ENCODE measurements around the gene APP.

Gene APP

DNA sequence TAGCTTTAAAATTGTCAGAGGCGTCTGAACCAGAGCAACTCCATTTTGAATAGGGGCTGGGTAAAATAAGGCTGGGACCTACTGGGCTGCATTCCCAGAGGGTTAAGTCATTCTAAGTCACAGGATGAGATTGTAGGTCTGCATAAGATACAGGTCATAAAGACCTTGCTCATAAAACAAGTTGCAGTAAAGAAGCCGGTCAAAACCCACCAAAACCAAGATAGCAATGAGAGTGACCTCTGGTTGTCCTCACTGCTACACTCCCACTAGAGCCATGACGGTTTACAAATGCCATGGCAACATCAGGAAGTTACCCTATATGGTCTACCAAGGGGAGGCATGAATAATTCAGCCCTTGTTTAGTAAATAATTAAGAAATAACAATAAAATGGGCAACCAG lies 292.2 kb downstream of the APP start:
- DNase-seq (ENCODE audit: low spot score) = no peak

DNA sequence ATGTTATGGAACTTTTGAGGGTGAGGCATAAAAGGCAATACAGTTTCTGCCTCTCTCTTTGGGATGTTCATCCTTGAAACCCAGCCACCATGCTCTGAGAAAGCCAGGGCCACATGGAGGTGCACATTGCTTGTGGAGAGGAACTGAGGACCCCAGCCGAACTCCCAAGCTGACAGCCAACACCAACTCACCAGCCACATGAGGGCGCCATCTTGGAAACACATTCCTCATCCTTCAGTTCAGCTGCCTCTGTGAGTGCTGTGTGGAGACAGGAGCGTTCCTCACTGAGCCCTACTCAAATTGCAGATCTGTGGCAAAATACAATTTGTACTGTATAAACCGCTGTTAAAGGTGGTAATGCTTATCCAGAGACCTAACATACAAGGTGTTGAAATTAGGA lies 298.3 kb downstream of the APP start:
- no peak for DNase-seq (ENCODE audit: low spot score)

DNA sequence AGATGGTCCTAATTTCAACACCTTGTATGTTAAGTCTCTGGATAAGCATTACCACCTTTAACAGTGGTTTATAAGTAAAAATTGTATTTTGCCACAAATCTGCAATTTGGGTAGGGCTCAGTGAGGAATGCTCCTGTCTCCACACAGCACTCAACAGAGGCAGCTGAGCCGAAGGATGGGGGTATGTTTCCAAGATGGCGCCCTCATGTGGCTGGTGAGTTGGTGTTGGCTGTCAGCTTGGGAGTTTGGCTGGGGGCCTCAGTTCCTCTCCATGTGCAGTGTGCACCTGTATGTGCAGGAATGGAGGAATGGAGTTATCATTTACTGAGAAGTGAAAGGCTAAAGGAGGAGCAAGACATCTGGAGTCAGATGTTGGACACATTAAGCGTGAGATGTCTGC lies 299.0 kb downstream of the APP start:
- no peak for DNase-seq (ENCODE audit: low spot score)

DNA sequence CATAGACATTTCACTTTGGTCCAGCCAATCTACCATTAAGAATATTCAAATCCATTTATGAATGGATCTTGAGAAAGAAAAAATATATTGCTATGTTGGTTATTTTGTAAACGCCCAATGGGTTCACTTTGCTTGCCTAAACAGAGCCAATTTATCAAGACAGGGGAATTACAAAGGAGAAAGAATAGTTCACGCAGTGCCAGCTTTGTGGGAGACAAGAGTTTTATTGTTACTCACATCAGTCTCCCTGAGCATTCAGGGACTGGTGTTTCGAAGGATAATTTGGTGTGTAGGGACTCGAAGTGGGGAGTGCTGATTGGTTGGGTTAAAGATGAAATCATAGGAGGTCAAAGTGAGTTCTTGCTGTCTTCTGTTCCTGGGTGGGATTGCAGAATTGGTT lies 300.5 kb downstream of the APP start:
- no peak for DNase-seq (ENCODE audit: low spot score)

DNA sequence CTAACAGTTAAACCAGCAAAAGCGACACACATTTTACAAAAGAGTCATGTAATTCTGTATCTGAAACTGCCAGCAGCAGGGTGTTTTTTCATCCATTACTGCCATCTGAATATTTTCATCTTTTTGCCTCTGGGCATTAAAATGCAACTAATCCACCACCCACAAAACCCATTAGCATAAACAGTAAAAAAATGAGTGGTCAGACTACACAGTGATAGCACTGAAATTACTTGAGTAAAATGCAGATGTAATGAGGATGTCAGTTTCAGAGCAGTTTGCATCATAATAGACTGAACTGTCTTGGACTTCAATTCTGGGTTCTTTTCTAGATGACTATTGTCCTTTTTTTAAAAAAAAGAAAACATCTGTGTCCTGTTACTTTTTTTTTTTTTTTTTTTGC lies 303.5 kb downstream of the APP start:
- DNase-seq (ENCODE audit: low spot score) = no peak

DNA sequence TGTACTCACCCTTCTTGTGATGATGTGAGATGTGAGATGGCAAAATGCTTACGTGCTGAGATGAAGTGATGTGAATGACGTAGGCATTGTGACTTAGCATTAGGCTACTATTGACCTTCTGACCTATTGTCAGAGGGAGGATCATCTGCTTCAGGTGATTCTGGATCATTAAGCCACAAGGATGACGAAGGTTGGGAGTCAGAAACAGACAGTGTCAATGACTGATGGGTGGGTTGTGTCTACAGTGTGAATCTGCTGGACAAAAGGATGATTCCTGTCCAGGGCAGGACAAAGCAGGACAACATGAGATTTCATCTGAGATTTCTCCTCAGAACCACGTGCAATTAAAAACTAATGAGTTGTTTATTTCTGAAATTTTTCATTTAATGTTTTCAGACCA lies 306.8 kb downstream of the APP start:
- DNase-seq (ENCODE audit: low spot score) = no peak

DNA sequence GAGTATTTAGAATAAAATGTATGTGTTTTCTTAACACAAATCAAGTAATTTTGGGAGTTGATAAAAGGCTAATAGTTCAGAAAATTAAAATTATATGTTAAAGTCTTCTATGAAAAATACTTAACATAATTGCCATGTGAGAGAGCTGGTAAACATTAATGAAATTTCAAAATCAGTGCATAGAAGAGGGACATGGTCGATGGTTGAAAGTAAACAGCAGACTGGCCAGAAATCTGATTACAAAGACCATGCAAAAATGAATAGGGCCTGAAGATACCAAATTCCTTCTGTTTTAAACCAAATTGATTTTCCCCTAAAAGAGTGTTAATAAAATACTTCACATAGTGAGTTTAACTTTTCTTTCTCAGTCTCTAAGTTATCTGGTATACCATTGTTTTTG lies 307.5 kb downstream of the APP start:
- DNase-seq (ENCODE audit: low spot score) = no peak

DNA sequence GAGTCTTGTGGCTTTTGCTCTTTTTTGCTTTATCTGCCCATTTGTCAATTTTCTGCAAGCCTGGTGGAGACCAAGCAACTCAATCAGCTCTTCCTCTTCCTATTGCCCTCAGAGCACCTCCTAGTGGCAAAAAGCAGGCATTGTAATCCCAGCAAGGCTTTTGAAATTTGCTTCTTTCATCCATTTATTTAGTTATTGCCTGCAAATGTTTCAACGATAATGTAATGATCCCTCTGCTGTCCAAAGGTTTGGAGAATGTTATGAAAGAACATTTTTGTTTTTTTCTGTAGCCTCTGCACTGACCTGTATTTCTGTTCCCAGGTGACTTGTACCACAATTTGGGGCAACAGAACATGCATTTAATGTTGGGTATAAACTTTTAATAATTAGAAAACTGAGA lies 308.0 kb downstream of the APP start:
- peak; percentile 15 for DNase-seq (ENCODE audit: low spot score)

DNA sequence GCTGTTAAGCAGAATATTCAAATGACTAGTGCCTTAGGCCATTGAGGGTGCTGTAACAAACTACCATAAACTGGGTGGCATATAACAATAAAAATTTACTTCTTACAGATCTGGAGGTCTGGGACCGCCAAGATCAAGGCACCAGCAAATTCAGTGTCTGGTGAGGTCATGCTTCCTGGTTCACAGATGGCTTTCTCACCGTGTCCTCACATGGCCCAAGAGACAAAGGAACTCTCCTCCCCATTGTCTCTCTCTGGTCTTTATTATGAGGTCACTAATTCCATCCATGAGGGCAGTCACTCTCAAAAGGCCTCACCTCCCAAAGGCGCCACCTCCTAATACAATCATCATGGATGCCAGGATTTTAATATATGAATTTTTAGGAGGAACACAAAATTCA lies 308.5 kb downstream of the APP start:
- DNase-seq (ENCODE audit: low spot score) = no peak

DNA sequence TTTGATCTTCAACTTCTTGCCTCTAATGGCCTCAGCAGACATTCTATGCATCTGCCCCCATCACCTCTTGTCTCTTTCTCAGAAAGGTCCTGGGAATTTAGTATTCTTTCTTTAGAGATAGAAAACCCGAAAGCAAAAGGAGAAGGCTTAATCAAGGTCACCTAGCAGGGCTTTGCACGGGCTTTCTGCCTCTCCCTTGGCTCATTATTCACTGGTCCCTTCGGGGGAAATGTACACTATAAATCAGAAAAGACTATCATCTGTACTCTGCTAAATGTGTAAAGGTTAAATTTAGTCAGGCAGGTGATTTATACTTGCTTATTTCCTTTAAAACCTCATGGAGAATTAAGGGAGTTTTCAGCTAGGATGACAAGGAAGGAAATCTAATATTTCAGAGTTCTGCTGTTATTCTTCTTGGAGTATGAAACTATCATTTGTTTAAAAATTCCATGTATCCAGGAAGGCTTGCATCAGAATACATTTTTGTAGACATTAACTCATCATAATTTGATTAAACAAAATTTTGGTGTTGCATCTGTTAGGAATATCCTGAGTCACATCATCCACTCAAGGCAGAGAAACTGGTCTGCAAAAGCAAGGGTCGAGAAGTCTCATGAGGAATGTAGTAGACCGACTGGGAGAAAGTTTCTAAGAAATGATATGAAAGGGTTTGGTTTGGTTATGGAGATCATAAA lies 311.2 kb downstream of the APP start:
- DNase-seq (ENCODE audit: low spot score) = no peak

DNA sequence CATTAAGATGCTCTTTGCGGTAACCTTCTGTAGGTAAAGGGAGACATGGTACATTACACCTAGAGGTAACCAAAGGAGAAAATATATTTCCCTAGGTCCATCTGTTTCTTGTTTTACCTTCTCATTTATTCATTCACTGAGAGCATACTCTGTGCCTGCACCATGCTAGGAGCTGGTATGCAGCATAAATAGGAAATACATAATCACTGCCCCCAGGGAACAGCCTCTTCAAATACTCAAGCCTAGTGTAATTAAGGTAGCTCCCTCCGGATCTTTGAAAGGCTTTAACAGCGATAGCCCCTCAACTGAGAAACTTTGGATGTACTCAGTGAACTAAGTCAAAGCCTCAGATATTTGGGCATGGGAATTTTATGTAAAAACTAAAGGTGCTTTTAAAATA lies 312.2 kb downstream of the APP start:
- DNase-seq (ENCODE audit: low spot score) = no peak

DNA sequence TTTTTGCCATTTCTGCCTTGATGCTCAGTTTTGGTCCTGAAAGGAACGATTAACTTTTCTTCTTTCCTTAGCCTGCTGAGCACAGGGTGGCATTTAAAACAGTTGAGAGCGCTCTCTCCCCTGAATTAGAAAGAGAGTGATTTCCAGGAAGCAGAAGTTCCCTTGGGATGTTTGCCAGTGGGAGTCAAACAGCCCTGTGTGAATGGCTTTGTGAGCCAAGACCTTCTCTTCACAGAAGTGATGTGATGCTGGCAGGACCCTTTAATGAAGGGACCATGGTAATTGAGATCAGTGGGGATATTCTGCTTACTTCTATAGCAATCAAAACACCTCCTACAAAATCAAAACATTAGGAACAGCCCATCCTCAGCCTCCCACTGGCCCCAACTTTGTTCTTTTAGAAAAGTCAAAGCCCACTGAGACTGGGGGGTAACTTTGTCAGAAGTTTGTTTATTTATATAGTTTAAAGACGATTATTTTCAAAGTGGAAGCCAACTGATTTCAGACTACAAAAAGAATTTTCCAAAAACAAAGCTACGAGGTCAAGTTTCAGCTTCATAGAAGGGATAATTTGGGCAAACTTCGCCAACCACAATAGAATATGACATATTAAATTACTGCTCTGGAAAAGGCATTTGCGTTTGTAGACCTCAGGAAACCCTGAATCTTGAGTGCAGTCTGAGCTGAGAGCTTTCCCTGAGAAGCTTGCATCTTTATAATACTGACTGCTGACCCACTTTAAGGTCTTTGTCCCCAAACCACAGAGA lies 313.1 kb downstream of the APP start:
- no peak for DNase-seq (ENCODE audit: low spot score)

DNA sequence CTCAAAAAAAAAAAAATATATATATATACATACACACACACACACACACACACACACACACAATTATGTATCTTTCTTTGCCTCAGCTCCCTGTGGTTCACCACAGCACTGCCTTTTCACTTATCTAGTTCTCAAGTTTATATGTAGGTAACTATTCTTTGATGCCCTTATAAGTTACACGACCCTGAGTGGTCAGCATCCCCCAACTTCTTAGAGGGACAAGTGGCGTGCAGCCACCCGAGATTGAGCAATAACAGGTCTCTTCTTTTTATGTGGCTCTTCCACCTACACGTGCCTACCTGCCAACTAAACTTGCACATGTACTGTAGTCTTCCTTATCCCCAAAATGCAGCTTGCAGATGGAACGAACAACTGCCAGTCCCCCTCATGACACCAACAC lies 315.0 kb downstream of the APP start:
- no peak for DNase-seq (ENCODE audit: low spot score)

DNA sequence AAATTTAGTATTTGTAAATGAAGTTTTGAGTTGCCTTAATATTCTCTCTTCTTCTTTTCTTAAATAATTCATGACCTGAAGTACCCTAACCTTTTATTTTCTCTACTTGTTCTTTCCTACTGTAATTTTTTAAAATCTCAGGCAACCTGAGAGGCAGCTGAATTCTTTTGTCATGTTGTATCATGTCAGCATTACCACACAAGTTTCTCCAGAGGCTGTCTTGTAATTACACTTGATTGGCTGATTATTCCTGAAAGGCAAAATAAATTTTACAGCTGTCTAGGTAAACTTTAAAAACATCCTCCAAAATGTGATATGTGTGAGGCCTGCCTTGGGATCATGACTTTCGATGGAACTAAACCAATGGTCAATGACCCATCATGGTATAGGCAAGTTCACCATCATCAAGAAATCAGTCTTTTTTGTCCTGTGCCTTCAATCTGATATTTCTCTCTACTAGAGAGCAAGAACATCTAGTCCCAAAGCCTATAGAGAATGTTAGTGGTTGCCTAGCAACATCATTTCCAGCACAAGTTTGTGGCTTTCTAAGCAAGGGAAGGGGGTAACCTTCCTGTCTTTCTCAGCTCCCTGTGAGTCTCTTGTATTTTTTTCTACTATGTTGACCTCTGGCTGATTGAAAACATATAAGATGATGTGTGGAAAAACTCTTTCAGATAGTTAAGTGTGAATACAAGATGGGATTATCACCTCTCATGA lies 320.3 kb downstream of the APP start:
- no peak for DNase-seq (ENCODE audit: low spot score)

DNA sequence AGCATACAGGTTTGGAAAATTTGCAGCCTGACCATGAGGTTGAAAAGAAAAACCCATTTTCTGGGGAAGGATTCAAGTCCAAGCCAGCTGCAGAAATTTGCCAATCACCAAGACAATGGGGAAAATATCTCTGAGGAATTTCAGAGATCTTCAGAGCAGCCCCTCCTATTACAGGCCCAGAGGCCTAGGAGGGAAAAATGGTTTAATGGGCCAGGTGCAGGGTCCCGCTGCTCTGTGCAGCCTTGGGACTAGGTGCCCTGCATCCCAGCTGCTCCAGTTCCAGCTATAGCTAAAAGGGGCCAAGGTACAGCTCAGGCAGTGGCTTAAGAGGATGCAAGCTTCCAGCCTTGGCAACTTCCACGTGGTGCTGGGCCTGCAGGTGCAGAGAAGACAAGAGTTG lies 322.3 kb downstream of the APP start:
- DNase-seq (ENCODE audit: low spot score) = no peak

DNA sequence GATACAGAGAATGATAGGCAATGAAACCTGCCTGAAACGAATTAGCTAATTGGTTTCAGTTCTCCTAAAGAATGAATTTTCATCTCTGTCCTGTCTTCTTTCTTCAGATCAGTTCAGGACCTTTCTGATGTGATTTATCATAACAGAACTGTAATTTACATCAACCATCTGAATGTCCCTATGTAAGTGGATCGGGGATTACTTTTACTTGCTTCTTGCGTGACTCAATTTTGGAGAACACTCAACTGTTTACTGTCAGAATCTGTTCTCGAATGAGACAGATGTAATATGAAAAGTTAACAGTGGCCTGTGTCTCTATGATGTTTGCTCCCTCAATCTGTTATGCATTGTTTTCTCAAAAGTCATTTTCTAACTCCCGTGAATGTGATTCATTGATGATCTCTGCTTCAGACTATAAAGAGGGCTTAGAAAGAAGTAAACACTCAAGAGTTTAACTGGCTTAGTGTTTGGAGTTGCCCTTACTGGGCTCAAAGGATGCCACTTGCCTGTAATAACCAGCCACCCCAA lies 324.8 kb downstream of the APP start:
- DNase-seq (ENCODE audit: low spot score) = no peak

DNA sequence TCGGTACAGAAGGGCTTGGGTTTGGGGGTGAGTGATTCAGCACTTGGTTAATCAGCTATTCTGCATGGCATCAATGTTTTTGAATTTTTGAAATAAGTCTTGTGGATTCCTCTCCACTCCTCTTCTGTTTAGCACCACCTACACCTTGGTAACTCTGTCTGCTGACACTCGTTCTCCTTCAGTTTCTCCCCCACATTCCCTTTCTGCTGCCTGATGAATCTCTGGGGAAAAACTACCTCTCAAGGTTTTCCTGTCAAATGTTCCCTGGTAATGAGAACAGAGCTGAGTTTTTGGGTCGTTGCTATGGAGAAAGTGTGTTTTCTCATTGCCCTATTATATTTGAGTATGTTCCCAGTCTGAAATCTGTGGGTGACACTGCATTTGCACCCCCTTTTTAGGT lies 327.6 kb downstream of the APP start:
- no peak for DNase-seq (ENCODE audit: low spot score)

DNA sequence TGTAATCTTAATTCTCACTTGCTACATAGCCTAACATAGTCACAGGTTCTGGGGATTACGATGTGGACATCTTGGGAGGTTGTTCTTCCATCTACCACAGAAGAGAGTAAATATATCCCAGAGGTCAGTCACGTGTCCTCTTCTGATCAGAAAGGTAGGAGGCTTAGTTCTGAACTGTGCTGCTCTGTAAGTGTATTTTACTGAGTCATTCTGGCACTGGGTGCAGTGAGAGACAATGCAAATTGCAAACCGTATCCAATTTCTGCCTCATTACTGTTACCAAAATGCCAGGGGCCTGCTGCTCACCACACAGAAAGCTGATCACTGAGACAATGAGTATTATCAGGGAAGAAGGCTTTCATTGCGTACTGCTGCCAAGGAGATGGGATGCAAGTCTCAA lies 331.8 kb downstream of the APP start:
- DNase-seq (ENCODE audit: low spot score) = no peak

DNA sequence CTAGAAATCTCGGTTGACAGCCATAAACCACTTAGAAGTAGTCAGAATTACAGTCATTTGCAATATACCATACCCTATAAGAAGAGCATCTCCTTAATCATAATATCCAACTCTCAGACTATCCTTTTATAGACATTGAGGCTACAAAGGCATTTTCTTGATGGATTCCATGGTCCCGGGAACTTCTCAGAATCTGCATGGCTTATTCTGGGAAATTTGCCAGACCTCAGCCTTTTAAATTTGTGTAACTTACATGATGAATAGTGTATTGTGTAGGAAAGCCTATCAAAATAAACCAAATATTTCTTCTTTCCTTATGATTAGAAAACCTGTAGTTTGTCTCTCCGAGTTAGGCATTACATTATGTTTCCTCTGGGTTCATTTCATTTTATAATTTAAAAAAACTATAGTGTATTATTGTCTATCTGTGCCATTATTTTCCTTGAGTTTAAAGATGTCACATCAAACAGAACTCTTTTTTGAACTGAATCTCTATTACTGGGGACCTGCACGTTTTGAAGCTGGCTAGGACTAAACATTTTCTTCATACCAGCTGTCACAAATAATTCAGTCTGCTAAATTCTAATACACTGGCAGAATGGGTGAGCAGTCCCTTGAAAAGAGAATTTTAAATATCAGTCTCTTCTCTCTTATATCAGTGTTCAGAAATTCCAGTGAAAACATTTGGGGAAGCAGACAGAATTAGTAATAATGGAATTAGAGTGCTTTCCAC lies 332.9 kb downstream of the APP start:
- DNase-seq (ENCODE audit: low spot score) = no peak

DNA sequence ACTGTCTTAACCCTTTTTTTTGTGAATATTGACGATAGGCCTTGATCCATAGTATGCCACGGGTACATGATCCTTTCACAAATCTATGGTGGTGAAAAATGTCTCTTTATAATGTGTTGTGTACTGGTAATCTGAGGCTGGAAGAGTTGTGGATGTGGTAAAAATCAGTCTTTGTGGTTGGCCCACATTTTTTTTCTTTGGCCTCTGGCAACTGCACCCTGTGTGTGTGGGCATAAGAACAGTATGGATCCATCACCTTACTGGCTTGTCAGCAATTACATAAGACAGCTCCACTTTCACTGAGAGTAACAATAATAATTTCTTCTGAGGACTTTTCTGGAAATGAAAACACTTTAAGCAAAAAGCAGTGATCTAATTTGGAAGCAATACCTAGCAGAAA lies 334.2 kb downstream of the APP start:
- DNase-seq (ENCODE audit: low spot score) = no peak

DNA sequence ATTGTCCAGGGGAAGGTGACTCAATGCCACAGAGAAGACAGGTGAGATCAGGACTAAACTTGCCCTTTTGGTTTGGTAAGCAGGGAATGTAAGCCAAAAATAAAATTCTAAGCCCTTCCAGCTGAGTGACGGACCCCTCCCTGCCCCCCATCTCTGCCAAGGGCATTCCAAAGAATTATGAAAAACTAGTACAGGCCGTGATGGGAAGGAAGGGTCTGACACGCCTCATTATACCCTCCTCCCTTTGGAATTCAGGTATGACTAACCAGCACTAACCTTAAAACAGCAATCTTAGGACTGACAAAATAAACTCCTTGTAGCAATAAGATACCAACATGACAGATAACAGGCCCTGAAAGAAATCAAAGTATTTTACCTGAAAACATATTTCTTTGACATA lies 336.2 kb downstream of the APP start:
- DNase-seq (ENCODE audit: low spot score) = no peak
